Thoracic aorta (tissue), 2 donors: ENCODE measurements around the gene ZMYND19. TPM values are rescaled to one million over a fixed set of nuclear protein-coding genes. Genes with fewer than 3 reads are reported as not detected.

Experiments
- ATAC-seq: fragments of 150-250 bp; one replicate; pipeline ENCODE4 v1.8.0; 2017; ENCODE audit warnings: low read depth; ENCODE audit not compliant: insufficient number of reproducible peaks, low FRiP score
- DNase-seq: peaks from one replicate; pipeline ENCODE4 v3.0.0-alpha.2; 2020; ENCODE audit warnings: low spot score
- H3K27ac ChIP-seq, 2 donors: fragments of 200-600 bp; sonication (generic); 1 replicate in 1 of 2; 2 replicates in 1 of 2; pipeline ENCODE4 v1.5.1; 2016; ENCODE audit warnings: mild to moderate bottlenecking in 2 of 2, moderate library complexity in 2 of 2
- H3K27me3 ChIP-seq: fragments of 200-600 bp; sonication (generic); replicated peaks from 2 replicates; pipeline ENCODE4 v1.6.0; 2016; ENCODE audit warnings: mild to moderate bottlenecking; ENCODE audit not compliant: insufficient read depth
- H3K36me3 ChIP-seq: fragments of 200-600 bp; sonication (generic); one replicate; pipeline ENCODE4 v1.5.1; 2016
- H3K4me1 ChIP-seq, 2 donors: fragments of 200-600 bp; sonication (generic); 1 replicate in 1 of 2; 2 replicates in 1 of 2; pipeline versions ENCODE4 v1.5.1 to v1.6.0; 2016; ENCODE audit warnings: low read depth in 2 of 2, mild to moderate bottlenecking in 1 of 2; ENCODE audit not compliant: control insufficient read depth in 1 of 2
- H3K4me3 ChIP-seq: fragments of 200-600 bp; sonication (generic); 2 replicates; pipeline ENCODE4 v1.5.1; 2016; ENCODE audit warnings: mild to moderate bottlenecking
- H3K9me3 ChIP-seq: fragments of 200-600 bp; sonication (generic); 2 replicates; pipeline ENCODE4 v1.5.1; 2016
- CTCF ChIP-seq: fragments of 200-600 bp; sonication (generic); IDR thresholded peaks from one replicate; pipeline ENCODE4 v1.5.1; 2019; ENCODE audit warnings: antibody characterized with exemption
- total RNA-seq, 2 donors: library from RNA; depleted of rRNA; stranded (reverse); fragments of >200 nt; gene quantifications; one replicate each; pipeline versions ENCODE4 v1.1.0 to v1.2.3, GENCODE V29; 2016

ZMYND19 gene
- total RNA-seq, 2 donors from 2014 or later = 10.8 to 14.1 TPM

- ATAC-seq (peak; percentile 14), DNase-seq (no peak)
- H3K9me3 ChIP-seq = no peaks in the 10 kb centered on the region
- TF ChIP-seq CTCF = no peak
- peaks cover 30 to 39% of the 10 kb centered on the region in 2 donors for H3K4me1 ChIP-seq
- H3K27ac ChIP-seq = peak overlapping the region; percentile 55 to 76
- H3K27me3 ChIP-seq = no peaks in the 10 kb centered on the region
- peaks cover 14% of the 10 kb centered on the region for H3K36me3 ChIP-seq
- peak overlapping the region; percentile 80 for H3K4me3 ChIP-seq
These were observed 29.1 kb upstream of the ZMYND19 start for GRCh38 chr9:137619240-137620047.

GRCh38 chr9:137618105-137619067, 28.1 kb upstream of the ZMYND19 start, which contains the start of gene EHMT1:
TSS of gene EHMT1 (plus strand) at chr9:137619005. CDS start at chr9:137619029, 24 bp downstream.
- ATAC-seq (peak; percentile 92), DNase-seq (peak; percentile 17)
- H3K27ac ChIP-seq = peak within 1 kb of the TSS; percentile 92 to 93
- no peaks in the 10 kb centered on the region for H3K27me3 ChIP-seq
- TF ChIP-seq CTCF = no peak
- H3K36me3 ChIP-seq = peaks cover 18% of the 10 kb centered on the region
- H3K4me3 ChIP-seq = peak within 1 kb of the TSS; percentile 99
- no peaks in the 10 kb centered on the region for H3K9me3 ChIP-seq
- peaks cover 30 to 39% of the 10 kb centered on the region in 2 donors for H3K4me1 ChIP-seq

DNA sequence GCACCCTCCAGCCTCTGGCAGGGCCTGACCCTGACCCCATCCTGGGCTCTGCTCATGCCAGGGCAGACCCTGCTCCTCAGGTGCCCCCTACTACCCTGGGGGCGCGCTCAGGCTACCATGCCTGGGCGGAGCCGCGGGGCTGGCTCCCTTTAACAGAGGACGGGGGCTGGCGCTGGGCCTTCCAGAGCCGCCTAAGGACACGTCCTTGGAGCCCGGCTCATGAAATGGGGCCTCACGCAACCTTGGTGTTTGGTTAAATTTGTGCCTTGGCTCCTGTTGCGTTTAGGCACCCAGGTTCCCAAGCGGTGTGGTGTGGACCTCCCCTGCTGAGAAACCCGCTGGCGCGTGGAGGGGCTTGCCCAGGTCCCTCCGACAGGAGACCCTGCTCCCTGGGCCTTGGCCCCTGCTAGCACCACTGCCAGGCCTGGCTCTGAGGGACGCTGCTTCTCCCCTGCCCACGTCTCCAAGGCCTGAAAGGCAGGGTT, 25.1 kb upstream of the ZMYND19 start:
- no peak overlapping the region for H3K4me3 ChIP-seq
- ATAC-seq (no peak), DNase-seq (no peak)
- H3K27ac ChIP-seq = no peak overlapping the region
- no peaks in the 10 kb centered on the region for H3K9me3 ChIP-seq
- H3K4me1 ChIP-seq = peaks cover 27 to 42% of the 10 kb centered on the region in 2 donors
- H3K27me3 ChIP-seq = no peaks in the 10 kb centered on the region
- peaks cover 18% of the 10 kb centered on the region for H3K36me3 ChIP-seq
- TF ChIP-seq CTCF = no peak

DNA sequence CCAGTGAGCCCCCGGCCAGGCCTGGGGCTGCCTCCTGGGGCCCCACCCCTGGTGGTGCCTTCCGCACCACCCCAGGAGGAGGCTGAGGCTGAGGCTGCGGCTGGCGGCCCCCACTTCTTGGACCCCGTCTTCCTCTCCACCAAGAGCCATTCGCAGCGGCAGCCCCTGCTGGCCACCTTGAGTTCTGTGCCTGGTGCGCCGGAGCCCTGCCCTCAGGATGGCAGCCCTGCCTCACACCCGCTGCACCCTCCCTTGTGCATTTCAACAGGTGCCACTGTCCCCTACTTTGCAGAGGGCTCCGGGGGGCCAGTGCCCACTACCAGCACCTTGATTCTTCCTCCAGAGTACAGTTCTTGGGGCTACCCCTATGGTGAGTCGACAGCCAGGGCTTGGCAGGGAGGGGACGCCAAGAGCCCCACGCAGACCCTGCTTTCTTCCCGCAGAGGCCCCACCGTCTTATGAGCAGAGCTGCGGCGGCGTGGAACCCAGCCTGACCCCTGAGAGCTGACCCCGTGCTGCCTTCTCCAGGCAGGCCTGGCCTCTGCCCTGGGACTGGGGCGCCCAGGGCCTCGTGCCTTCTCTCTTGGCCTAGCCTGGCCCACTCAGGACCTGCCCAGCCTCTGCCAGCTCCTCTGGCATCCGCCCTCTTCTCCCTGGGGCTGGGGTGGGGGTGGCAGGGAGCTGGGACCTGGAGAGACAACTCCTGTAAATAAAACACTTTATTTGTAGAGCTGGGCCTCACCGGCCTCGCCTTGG, 24.5 kb upstream of the ZMYND19 start:
- DNase-seq (no peak), ATAC-seq (no peak)
- H3K9me3 ChIP-seq = no peaks in the 10 kb centered on the region

More for the DNA sequence above, 24.5 kb upstream of the ZMYND19 start:
- no peak for TF ChIP-seq CTCF
- Histone ChIP-seq H3K36me3 (peaks cover 18% of the 10 kb centered on the region), H3K4me1 (peaks cover 20 to 35% of the 10 kb centered on the region in 2 donors), H3K27ac (no peak overlapping the region), H3K4me3 (no peak overlapping the region), H3K27me3 (no peaks in the 10 kb centered on the region)
